Uterus (tissue), 2 donors: ENCODE data around the gene AP1S3.

Experiments
- POLR2A ChIP-seq, 2 donors: fragments of 450-650 bp; IDR thresholded peaks; one replicate each; pipeline ENCODE4 v1.6.1; 2016; ENCODE audit warnings: antibody characterized with exemption in 2 of 2, mild to moderate bottlenecking in 1 of 2, moderate library complexity in 1 of 2
- TF ChIP-seq, protein P1 (sequence below), 4 experiments: fragments of 200-600 bp in 2 of 4; fragments of 450-650 bp in 2 of 4; sonication (generic) in 2 of 4; IDR thresholded peaks; one replicate each; pipeline ENCODE4 v1.5.1; 2016 to 2019; ENCODE audit warnings: antibody characterized with exemption in 4 of 4, mild to moderate bottlenecking in 2 of 4, moderate library complexity in 1 of 4

DNA sequence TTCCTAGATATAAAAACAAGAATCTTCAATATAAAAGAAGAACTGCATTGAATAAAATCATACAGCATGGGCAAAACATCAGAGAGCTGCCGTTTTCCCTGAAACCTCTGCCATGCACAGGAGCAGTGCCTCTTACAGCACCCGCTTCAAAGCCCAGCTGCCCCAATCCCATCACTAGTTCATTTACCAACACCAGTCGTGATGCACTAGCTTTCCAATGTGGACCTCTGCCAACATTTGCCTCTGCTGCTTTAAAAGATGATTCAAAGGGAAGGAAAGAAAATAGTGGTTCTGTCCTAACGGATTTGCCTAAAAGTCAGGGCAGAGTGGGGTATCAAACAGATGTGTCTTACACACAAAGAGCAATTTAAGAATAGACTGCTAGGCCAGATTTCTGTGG lies 43.4 kb upstream of the AP1S3 start:
- TF ChIP-seq POLR2A (IDR thresholded peaks at IDR 0.05), result no peak
- TF ChIP-seq, protein P1, sequence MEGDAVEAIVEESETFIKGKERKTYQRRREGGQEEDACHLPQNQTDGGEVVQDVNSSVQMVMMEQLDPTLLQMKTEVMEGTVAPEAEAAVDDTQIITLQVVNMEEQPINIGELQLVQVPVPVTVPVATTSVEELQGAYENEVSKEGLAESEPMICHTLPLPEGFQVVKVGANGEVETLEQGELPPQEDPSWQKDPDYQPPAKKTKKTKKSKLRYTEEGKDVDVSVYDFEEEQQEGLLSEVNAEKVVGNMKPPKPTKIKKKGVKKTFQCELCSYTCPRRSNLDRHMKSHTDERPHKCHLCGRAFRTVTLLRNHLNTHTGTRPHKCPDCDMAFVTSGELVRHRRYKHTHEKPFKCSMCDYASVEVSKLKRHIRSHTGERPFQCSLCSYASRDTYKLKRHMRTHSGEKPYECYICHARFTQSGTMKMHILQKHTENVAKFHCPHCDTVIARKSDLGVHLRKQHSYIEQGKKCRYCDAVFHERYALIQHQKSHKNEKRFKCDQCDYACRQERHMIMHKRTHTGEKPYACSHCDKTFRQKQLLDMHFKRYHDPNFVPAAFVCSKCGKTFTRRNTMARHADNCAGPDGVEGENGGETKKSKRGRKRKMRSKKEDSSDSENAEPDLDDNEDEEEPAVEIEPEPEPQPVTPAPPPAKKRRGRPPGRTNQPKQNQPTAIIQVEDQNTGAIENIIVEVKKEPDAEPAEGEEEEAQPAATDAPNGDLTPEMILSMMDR (IDR thresholded peaks at IDR 0.05), result no peak
